ENCODE measurements around the gene ZNF528.

Gene ZNF528

GRCh38 chr19:52397310-52398080, at the start of gene ZNF528:
TSS of gene ZNF528 (plus strand) at chr19:52397849. CDS start at chr19:52402014, 4,165 bp downstream.
- no peak for FAIRE-seq

DNA sequence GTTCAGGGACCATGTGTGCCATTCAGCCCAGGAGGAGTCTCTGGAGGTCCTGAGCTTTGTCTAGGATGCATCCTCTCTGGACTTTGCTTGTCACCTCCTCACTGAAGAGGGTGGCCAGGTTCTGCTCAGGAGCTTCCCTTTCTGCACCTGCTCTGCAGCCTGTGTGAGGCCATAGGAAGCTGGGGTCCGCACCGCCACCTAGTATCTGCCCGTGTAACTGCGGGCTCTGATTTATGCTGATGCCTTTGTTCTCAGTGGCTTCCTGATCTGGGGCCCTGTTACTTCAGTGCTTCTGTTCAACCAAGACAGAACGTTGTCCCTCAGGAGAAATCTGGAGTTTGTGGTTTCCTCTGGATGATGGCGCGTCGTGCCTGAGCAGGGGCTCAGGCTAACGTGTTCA, 46.1 kb upstream of the ZNF528 start:
- FAIRE-seq, result no peak

GRCh38 chr19:52366414-52366824, 31.2 kb upstream of the ZNF528 start:
- no peak for FAIRE-seq

DNA sequence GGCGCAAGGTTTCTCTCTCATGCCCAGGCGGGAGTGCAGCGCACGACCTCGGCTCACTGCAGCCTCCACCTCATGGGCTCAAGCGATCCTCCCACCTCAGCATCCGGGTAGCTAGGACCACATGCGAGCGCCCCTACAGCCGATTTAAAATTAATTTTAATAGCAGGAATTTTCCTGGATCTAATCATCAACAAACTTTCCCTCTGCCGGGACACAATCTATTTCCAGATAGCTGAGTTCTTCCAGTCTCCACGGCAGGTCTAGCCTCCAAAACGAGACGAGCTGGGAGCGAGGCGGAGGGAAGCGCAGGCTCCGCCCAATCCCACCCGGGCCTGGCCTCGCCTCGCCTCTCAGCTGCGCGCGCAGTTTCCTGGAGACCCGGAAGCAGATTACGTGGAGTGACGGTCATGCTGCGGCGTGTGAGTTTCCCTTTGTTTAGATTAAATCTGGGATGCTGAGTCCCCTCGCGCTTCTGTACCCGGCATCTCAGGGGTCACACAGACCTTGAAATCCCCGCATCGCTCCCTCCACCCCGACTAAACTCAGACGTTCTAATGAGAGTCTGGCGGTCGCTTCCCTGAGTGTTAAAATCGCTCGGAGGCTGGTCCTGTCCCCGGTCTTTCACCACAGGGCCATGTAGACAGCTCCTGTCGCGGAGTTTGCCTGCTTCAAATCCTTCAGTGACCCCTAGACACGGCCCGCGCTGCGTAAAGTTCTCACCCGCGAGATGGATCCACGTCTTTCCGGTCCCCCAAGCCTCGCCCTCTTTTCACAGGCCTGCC, 27.9 kb upstream of the ZNF528 start, which contains the start of gene ZNF880:
TSS of gene ZNF880 (plus strand) at position 365 of the 782 bp plus-strand sequence. CDS start at position 408, 43 bp downstream.
- FAIRE-seq, result no peak

DNA sequence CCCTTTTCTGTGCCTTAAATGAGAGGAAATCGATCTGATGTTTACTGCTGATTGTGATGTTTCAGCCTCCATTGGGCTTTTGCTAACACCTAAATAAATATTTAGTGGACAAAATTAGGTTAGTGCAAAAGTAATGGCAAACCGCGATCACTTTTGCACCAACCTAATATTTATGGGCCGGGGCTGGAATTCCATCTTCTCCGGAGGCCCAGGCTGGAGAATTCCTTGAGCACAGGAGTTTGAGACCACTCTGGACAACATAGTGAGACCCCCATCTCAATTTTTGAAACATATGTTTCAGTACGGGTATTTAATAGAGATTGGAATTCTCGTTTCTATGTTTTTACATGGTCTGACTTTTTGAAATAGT, 27.3 kb upstream of the ZNF528 start:
- no peak for FAIRE-seq

- FAIRE-seq, result no peak
Observed at GRCh38 chr19:52391135-52391534, 6.5 kb upstream of the ZNF528 start.

DNA sequence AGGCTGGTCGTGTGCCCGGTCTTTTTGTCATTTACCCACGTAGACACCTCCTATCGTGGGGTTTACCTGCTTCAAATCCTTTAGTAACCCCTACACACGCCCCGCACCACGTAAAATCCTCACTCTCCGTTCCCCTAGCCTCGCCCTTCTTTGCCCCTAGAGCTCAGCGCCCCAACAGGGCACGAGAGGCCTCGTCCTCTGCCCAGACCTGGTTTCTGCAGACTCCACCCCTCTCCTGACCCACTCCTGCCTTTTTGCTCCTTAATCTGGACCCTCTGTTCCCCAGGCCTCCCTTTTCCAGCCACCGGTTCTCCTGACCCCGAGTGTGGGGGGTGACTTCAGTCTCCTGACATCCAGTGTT, 412 bp downstream of the ZNF528 start:
- no peak for FAIRE-seq

- no peak for FAIRE-seq
Observed at GRCh38 chr19:52410276-52410675, 12.6 kb downstream of the ZNF528 start.

GRCh38 chr19:52415711-52416110, 18.1 kb downstream of the ZNF528 start:
- no peak for FAIRE-seq

- FAIRE-seq, result no peak
Observed at GRCh38 chr19:52428937-52429336, 31.3 kb downstream of the ZNF528 start, which contains the start of gene ZNF534. TSS of gene ZNF534 (plus strand) at chr19:52429148. CDS start at chr19:52431475, 2,327 bp downstream.

GRCh38 chr19:52442179-52442578, 44.5 kb downstream of the ZNF528 start:
- FAIRE-seq, result no peak

DNA sequence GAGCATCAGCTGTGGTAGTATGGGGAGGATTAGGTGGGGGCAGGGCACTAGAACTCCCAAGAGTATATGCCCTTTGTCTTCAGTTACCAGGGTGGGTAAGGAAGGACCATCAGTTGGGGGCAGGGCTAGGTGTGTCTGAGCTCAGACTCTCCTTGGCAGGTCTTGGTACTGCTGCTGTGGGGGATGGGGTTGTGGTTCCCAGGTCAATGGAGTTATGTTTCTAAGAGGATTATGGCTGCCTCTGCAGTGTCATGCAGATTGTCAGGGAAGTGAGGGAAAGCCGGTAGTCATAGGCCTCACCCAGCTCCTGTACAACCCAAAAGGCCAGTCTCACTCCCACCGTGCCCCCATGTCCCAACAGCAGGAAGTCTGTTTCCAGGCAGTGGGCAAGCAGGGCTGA, 46.9 kb downstream of the ZNF528 start:
- no peak for FAIRE-seq

- no peak for FAIRE-seq
Observed at GRCh38 chr19:52451241-52451640, 53.6 kb downstream of the ZNF528 start.

DNA sequence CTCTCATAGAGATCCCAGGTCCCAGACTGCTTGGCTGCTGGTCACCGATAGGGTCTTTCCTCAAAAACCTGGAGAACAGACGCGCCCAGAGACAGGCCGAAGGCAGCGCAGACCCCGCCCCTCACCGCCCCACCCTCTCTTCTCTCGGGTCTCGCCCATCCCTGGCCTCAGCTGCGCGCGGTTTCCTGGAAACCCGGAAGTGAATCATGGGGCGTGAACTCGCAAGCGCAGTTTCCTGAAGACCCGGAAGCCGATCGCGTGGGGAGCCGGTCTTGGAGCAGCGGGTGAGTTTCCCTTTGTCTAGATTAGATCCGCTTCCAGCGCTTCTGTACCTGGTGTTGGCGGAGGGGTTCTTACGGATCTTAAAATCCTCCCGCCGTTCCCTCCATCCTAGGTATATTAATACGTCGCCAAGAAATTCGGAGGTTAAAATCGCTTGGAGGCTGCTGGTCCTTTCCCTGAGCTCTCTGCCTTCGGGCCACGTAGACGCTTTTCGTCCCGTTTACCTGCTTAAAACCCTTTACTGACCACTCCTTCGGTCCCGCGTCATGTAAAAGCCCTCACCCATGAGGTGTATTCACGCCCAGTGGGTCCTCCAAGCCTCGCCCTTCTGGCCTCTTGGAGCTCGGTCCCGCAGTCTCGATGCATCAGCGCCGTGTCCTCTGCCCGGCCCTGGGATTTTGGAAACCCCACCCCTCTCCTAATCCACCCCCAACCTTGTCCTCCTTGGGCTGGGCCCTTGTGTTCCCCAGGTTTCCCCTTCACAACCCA, 55.9 kb downstream of the ZNF528 start, which contains the start of gene ZNF578:
TSS of gene ZNF578 (plus strand) at position 230 of the 771 bp plus-strand sequence. CDS start 48,293 bp downstream, outside the sequence.
- FAIRE-seq, result no peak

GRCh38 chr19:52464798-52465470, 67.3 kb downstream of the ZNF528 start:
- FAIRE-seq, result no peak

Measured in colon (tissue), 2 donors.